Islet of Langerhans (tissue), 1 donor: ENCODE measurements around the gene NUFIP1.
A peak's percentile ranks its signal among the peaks of the same experiment; 100 is the strongest.
"Not testable (repeated sequence)": the region's sequence is repeated elsewhere in the genome, so short reads cannot be mapped to it uniquely, and the experiment has no call there.

Source experiments
- FAIRE-seq: peaks from one replicate; lab custom pipeline; 2011; peaks lifted over from hg19 to GRCh38; lab: Jason Lieb, UNC

Gene NUFIP1

GRCh38 chr13:44919104-44919804, 70.0 kb downstream of the NUFIP1 start:
- no peak for FAIRE-seq

DNA sequence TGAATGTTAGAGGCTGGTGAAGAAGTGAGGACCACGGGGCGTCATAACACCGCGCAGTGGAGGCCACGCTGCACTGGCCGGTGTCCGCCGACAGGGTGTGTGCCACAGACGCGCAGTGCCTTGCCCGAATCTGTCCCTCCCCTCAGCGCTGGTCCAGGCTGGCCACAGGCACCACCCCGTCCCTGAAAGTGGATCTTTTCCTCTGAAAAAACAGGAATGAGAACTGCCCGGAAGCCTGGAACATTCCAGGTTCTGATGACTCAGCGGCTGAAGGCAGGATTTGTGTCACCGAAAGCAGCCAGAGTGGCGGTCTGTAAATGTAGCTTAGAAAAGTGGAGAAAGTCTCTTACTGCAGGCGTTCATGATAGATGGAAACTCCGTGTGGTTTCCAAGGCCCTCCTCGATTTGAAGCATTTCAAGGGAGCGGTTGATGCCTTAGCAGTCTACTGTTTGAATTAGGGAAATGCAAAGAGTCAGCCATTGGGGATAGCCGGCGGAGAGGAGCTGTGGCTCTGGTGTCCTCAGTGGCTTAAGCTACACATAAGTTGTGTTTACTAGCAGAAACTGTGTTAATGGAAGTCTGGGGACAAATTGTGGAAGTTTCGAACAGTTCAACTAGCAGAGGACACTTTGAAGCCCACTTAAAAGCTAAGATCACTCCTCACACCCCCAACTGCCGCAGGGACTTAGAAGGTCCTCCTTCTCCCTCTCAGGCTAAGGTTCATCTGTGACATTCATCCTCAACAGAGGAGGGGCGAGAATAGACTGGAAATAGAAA, 70.8 kb downstream of the NUFIP1 start:
- FAIRE-seq: no peak

GRCh38 chr13:44917589-44918325, 71.5 kb downstream of the NUFIP1 start:
- FAIRE-seq: peak; percentile 66

DNA sequence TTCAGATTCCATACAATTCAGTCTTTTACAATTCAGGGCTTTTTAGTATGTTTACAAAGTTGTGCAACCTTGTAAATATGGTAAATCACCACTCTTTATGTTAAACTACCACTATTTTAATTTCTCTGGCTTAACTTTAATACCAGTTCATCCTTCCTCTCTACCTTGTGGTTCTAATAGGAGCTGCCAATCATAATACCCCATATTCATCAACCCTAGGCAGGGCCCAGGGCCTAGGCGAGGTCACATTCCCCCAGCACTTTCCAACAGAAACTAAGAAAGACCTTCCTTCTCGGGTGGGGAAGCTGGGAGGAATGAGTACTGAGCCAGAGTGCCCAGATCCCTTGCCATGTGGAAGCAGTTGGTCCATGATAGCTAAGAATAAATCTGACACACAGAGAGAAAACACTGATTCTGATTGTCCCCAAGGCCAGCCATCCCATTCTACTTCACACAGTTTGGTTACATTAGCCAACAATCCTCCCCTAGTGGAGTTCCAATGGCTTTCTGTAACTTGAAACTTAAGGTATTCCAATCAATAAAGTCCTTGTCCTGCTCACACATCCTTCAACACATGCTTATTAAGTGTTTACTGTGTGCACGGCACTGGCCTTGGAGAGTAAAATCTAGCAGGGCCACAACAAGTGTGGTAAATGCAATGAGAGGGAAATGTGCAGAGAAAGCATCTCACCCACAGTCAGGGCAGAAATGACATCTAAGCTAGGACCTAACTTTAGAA, 76.8 kb downstream of the NUFIP1 start:
- FAIRE-seq: no peak

GRCh38 chr13:44908712-44909111, 80.6 kb downstream of the NUFIP1 start:
- no peak for FAIRE-seq

- FAIRE-seq: peak; percentile 76
Observed at GRCh38 chr13:44908266-44908665, 81.0 kb downstream of the NUFIP1 start.

- FAIRE-seq: no peak
Observed at GRCh38 chr13:44906713-44907112, 82.6 kb downstream of the NUFIP1 start.

DNA sequence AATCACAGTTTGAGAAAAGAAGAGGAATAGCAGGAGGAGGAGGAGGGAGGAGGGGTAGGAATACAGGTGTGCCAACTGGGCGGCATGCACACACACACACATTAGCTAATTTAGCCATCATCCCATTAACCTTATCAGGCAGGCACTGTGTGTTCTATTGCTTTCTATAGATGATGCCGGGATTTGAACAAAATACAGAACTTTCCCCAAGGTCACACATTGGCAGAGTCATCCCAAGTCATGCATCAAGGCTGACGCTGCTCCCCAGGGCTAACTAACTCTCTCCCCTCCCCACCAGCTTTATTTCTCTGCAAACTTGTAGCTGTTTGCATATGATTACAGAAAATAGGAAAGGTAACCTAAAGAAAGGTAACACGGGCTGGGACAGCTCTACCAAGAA, 83.0 kb downstream of the NUFIP1 start:
- FAIRE-seq: no peak

DNA sequence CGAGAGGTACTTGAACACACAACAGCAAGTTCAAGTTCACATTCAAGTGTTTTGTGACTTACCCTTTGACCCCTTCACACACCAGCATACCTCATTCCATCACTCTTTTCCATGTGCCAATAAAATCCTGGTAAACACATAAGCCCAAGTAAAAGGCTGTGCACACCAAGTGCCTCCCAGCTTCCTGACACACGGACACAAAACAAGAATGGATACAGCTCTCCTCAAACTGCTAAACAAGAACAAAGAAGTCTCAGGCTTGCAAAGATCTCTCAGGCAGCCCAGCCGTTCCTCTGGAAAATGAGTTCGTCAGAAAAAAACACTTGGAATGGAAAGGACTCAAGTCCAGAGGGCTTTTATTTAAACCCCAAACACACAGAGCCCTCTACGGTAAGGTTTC, 83.7 kb downstream of the NUFIP1 start:
- FAIRE-seq: no peak

DNA sequence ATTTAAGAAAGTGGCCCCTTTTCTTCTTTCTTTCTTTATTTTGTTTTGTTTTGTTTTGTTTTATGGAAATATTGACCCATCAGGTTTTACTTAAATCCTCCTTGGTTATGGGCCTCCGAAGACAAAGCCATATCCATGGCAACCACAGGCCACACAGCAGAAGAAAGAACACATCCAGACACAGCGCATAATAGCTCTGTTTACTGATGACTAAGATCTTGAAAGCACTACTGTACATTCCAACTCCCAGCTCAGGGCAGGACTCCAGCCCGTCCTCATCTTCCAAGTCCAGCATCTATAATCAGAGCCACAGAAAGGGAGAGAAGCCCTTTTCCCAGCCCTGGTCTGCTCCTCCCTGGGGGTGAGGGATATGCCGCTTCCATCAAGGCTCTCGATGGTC, 84.3 kb downstream of the NUFIP1 start:
- FAIRE-seq: no peak

GRCh38 chr13:44903574-44903985, 85.7 kb downstream of the NUFIP1 start:
- FAIRE-seq: no peak

DNA sequence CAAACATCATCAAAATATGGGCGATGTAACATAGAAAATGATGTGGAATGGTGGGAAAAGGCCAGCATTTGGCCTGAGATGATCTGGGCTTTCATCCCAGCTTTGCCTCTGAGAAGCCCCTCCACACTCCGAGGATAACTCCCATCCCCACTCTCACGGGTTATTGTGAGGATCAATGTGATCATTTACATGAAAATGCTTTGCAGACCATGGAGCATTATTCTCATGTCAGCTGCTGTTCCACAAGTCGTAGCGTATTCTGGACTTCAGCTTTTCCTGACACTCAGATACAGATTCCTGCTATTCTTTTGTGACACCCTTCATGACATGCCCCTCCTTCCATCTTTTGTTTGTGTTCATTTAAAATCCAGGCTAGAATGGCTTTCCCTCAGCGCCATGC, 86.5 kb downstream of the NUFIP1 start:
- FAIRE-seq: no peak

DNA sequence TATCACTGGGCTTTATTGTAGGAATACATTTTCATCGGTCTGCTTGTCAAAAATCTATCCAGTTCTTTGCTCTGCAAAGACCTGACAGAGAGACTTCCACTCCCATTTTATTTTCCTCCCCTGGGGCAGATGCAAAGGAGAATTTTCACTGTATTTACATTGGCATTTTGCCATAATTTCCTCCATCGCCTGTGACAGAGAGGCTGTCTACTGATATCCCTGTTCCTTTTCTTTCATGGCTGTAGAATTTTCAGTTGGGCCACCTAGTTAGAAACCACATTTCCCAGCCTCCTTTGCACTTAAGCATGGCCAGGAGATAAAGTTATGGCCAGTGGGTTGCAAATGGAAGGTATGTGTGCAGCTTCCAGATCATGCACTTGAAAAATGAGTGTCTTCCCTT, 89.3 kb downstream of the NUFIP1 start:
- FAIRE-seq: no peak

DNA sequence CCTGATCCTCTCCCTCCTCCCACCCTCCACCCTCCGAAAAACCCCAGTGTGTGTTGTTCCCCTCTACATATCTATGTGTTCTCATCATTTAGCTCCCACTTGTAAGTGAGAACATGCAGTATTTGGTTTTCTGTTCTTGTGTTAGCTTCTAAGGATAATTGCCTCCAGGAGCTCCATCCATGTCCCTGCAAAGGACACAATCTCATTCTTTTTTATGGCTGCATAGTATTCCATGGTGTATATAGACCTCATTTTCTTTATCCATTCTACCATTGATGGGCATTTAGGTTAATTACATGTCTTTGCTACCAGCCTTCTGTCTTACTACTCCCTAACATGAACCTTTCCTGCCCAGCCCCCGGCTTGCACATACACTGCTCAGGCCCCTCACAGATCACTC, 91.0 kb downstream of the NUFIP1 start:
- FAIRE-seq: not testable (repeated sequence)

- FAIRE-seq: no peak
Observed at GRCh38 chr13:44895953-44896335, 93.3 kb downstream of the NUFIP1 start.

GRCh38 chr13:44895264-44895952, 93.9 kb downstream of the NUFIP1 start:
- FAIRE-seq: no peak

DNA sequence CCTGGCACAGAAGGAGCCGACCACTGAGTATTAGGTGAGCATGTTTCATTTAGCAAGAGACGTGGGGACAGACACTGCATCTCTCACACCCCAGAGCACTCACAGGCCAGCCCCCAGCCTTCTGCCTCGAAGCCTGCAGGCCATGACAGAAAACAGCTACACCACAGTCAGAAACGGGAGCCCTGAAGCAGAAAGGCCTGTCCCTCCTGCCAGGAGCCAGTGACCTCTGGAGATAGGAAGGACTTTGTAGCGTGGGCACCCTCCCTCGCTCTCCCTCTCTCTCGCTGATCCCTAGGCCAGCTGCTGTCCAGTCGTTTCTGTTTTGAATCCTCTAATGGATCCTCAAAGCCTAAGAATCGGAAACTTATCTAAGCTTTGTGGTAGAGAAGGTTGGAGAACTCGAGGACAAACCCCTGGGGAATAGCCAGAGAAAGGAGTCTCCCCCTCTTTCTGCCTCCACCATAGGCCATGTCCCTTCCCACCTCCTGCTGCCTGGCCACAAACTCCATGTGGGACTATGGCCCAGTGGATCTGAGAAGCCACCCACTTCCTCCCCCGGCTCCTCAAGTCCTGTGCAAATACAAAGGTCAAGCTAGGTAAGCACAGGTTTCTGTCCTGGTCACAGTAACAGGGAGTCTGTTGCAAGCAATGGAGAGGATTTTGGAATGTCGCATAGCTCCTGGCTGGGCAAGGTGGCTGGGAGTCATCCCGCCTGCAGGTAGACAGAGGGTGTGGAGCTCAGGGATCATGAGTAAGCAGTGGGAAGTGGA, 95.1 kb downstream of the NUFIP1 start:
- no peak for FAIRE-seq
